PC-3 (cell line): Measurements from ENCODE around the gene IFIT3. TPM values are rescaled to one million over a fixed set of nuclear protein-coding genes. Genes with fewer than 3 reads are reported as not detected.

Experiments used
- ATAC-seq: fragments of 200-7000 bp; cut with Tn5 transposase; 2 replicates; pipeline ENCODE4 v1.9.1; 2020; ENCODE audit warnings: mild to moderate bottlenecking, moderate library complexity
- BruUV-seq: library from RNA; stranded (reverse); fragments of 400-500 nt; replicated peaks from 2 replicates; lab custom pipeline; 2021; lab: Mats Ljungman, UMichigan
- CTCF ChIA-PET: fragments of 300-600 bp; sonication (Branson Sonifier 250); formaldehyde crosslinking; loops from one replicate; lab custom pipeline; 2022; ENCODE audit warnings: antibody characterized with exemption; lab: Charles Lee
- POLR2A ChIA-PET: fragments of 300-600 bp; sonication (Branson Sonifier 250); formaldehyde crosslinking; loops from one replicate; lab custom pipeline; 2022; ENCODE audit warnings: antibody characterized with exemption; ENCODE audit not compliant: unreplicated experiment; lab: Charles Lee
- DNase-seq: peaks from one replicate; pipeline ENCODE4 v3.0.0-alpha.2; 2015
- H2AFZ ChIP-seq: fragments of 300-600 bp; sonication (generic); 2 replicates; pipeline ENCODE4 v1.6.0; 2016; ENCODE audit warnings: antibody characterized with exemption, low read length
- H3F3A ChIP-seq: fragments of 300-600 bp; sonication (generic); one replicate; pipeline ENCODE4 v1.6.0; 2017; ENCODE audit warnings: antibody characterized with exemption, low read length, control low read depth, mild to moderate bottlenecking; ENCODE audit not compliant: unreplicated experiment
- H3K27ac ChIP-seq: fragments of 300-600 bp; sonication (generic); 2 replicates; pipeline ENCODE4 v1.5.1; 2016; ENCODE audit warnings: mild to moderate bottlenecking, low read length
- H3K27me3 ChIP-seq: fragments of 300-600 bp; sonication (generic); 2 replicates; pipeline ENCODE4 v1.6.1; 2016; ENCODE audit warnings: low read length, mixed read lengths
- H3K36me3 ChIP-seq: fragments of 300-600 bp; sonication (generic); 2 replicates; pipeline ENCODE4 v1.6.1; 2016; ENCODE audit warnings: low read depth, mixed run types, low read length, mixed read lengths
- H3K4me1 ChIP-seq: fragments of 300-600 bp; sonication (generic); 2 replicates; pipeline ENCODE4 v1.5.1; 2016; ENCODE audit warnings: low read length; ENCODE audit not compliant: insufficient read depth
- H3K4me2 ChIP-seq: fragments of 300-600 bp; sonication (generic); 2 replicates; pipeline ENCODE4 v1.6.0; 2016; ENCODE audit warnings: low read length
- H3K4me3 ChIP-seq: fragments of 300-600 bp; sonication (generic); 2 replicates; pipeline ENCODE4 v1.5.1; 2016; ENCODE audit warnings: mild to moderate bottlenecking, low read length, mixed read lengths
- H3K79me2 ChIP-seq: fragments of 300-600 bp; sonication (generic); 2 replicates; pipeline ENCODE4 v1.6.1; 2017; ENCODE audit warnings: low read length, mixed read lengths
- H3K9ac ChIP-seq: fragments of 300-600 bp; sonication (generic); 2 replicates; pipeline ENCODE4 v1.6.0; 2016; ENCODE audit warnings: mild to moderate bottlenecking, low read length
- H3K9me2 ChIP-seq: fragments of 300-600 bp; sonication (generic); replicated peaks from 2 replicates; pipeline ENCODE4 v1.6.1; 2016; ENCODE audit warnings: mixed run types, low read length, mixed read lengths
- H3K9me3 ChIP-seq: fragments of 300-600 bp; sonication (generic); 2 replicates; pipeline ENCODE4 v1.6.1; 2016; ENCODE audit warnings: low read length, mixed read lengths
- H4K20me1 ChIP-seq: fragments of 300-600 bp; sonication (generic); 2 replicates; pipeline ENCODE4 v1.6.1; 2016; ENCODE audit warnings: low read length, mixed read lengths
- EZH2 ChIP-seq: fragments of 300-600 bp; sonication (generic); IDR thresholded peaks from one replicate; pipeline ENCODE4 v1.6.1; 2017; ENCODE audit warnings: antibody characterized with exemption, mild to moderate bottlenecking, low read length; ENCODE audit not compliant: unreplicated experiment
- EZH2phosphoT487 ChIP-seq: fragments of 300-600 bp; sonication (generic); IDR thresholded peaks from 2 replicates; pipeline ENCODE4 v1.6.1; 2018; ENCODE audit warnings: mild to moderate bottlenecking, antibody characterized with exemption, low read length, borderline replicate concordance
- intact Hi-C: fragments of 100-400 bp; cut with micrococcal nuclease; formaldehyde crosslinking; loops from 2 replicates; pipeline ENCODE4 v1.9.0; 2023
- total RNA-seq: library from RNA; depleted of rRNA; stranded (reverse); fragments of >200 nt; gene quantifications from 2 replicates; pipeline ENCODE4 v1.2.3, GENCODE V29; 2014
- TF ChIP-seq, protein P1 (sequence below): fragments of 300-600 bp; sonication (generic); conservative IDR thresholded peaks from 2 replicates; pipeline ENCODE4 v1.5.1; 2017; ENCODE audit warnings: antibody characterized with exemption, low read depth, mild to moderate bottlenecking, low read length

Gene IFIT3
- total RNA-seq, 1 experiment from 2014 or later, result 5.0 TPM

GRCh38 chr10:89302625-89303024 lies 25.2 kb upstream of the IFIT3 start:
- ChIA-PET CTCF (no interaction called here), POLR2A (interaction anchor here (0.6 to 1.2 kb wide), 4 partner anchors 20 to 241 kb away, joined by 3 to 13 read pairs (median 9); partner anchors contain the start of gene IFIT3)
- TF ChIP-seq EZH2 (no peak), EZH2phosphoT487 (no peak)
- TF ChIP-seq, protein P1, sequence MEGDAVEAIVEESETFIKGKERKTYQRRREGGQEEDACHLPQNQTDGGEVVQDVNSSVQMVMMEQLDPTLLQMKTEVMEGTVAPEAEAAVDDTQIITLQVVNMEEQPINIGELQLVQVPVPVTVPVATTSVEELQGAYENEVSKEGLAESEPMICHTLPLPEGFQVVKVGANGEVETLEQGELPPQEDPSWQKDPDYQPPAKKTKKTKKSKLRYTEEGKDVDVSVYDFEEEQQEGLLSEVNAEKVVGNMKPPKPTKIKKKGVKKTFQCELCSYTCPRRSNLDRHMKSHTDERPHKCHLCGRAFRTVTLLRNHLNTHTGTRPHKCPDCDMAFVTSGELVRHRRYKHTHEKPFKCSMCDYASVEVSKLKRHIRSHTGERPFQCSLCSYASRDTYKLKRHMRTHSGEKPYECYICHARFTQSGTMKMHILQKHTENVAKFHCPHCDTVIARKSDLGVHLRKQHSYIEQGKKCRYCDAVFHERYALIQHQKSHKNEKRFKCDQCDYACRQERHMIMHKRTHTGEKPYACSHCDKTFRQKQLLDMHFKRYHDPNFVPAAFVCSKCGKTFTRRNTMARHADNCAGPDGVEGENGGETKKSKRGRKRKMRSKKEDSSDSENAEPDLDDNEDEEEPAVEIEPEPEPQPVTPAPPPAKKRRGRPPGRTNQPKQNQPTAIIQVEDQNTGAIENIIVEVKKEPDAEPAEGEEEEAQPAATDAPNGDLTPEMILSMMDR, result no peak
- DNase-seq (peak; percentile 42), ATAC-seq (peak; percentile 52)
- no peaks in the 10 kb centered on the region for H3K27me3 ChIP-seq
- H3K36me3 ChIP-seq, result 0 out of 2 replicates have a peak, but pooled peaks cover 7% of the 10 kb centered on the region
- H4K20me1 ChIP-seq, result no peaks in the 10 kb centered on the region
- no TSS peak for BruUV-seq
- H3K9me2 ChIP-seq, result no peaks in the 10 kb centered on the region
- H2AFZ ChIP-seq, result peak overlapping the region; percentile 80
- peak overlapping the region; percentile 66 for H3K4me3 ChIP-seq
- H3K4me2 ChIP-seq, result peak overlapping the region; percentile 86
- H3K4me1 ChIP-seq, result peaks cover 30% of the 10 kb centered on the region
- intact Hi-C loops, result loop anchor here (1.0 to 5.0 kb wide), 2 partner anchors 40 to 85 kb away; no protein-coding TSS in a partner anchor
- no peaks in the 10 kb centered on the region for H3F3A ChIP-seq
- peaks cover 18% of the 10 kb centered on the region for H3K79me2 ChIP-seq
- H3K9me3 ChIP-seq, result no peaks in the 10 kb centered on the region
- peak overlapping the region; percentile 79 for H3K27ac ChIP-seq
- H3K9ac ChIP-seq, result peak overlapping the region; percentile 47

- POLR2A ChIA-PET, result interaction anchor here (0.6 to 1.1 kb wide), 2 partner anchors 20 to 240 kb away, joined by 3 to 7 read pairs; no protein-coding TSS in a partner anchor
- intact Hi-C loops, result loop anchor here (5.0 kb wide), 1 partner anchor 84 kb away; no protein-coding TSS in a partner anchor
- H3K79me2 ChIP-seq, result peaks cover 18% of the 10 kb centered on the region
- peak overlapping the region; percentile 47; the same call in 1 of the 2 replicates for H3K9ac ChIP-seq
- H4K20me1 ChIP-seq, result no peaks in the 10 kb centered on the region
- no TSS peak for BruUV-seq
- no peak for TF ChIP-seq EZH2
- no peak for TF ChIP-seq EZH2phosphoT487
- TF ChIP-seq, protein P1, result no peak
- H3K4me1 ChIP-seq, result peaks cover 30% of the 10 kb centered on the region
- H2AFZ ChIP-seq, result peak overlapping the region; percentile 80; the same call in 1 of the 2 replicates
- no peaks in the 10 kb centered on the region for H3K9me2 ChIP-seq
- H3K27me3 ChIP-seq, result no peaks in the 10 kb centered on the region
- DNase-seq (no peak), ATAC-seq (no peak)
- 0 out of 2 replicates have a peak, but pooled peaks cover 7% of the 10 kb centered on the region for H3K36me3 ChIP-seq
- H3K4me2 ChIP-seq, result peak overlapping the region; percentile 86
- no peaks in the 10 kb centered on the region for H3K9me3 ChIP-seq
- H3F3A ChIP-seq, result no peaks in the 10 kb centered on the region
- peak overlapping the region; percentile 66 for H3K4me3 ChIP-seq
- CTCF ChIA-PET, result no interaction called here
- H3K27ac ChIP-seq, result 0 out of 2 replicates have a peak overlapping the region, but pooled peaks have one; percentile 79
Measured at GRCh38 chr10:89303161-89303560, 24.6 kb upstream of the IFIT3 start.

DNA sequence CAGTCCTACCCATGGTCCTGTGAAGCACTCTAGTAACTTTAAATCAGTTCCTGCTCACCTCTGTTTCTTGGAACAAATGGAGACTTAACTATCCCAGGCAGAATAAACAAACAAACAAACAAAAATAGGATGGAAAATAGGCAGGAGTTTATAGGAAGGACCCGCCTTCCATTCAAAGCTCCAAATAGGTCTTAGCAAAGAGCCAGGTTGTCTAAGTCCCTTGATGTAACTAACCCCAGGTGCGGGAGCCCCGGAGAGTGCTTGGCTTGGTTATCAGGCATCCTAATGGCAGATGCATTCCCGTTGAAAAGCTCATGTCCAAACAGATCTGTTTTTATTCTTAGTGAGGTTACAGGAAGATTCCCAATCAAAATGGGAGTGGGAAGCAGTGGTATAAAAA lies 23.8 kb upstream of the IFIT3 start:
- Histone ChIP-seq H3K4me3 (peak overlapping the region; percentile 66), H3K9ac (no peak overlapping the region), H3K9me3 (no peaks in the 10 kb centered on the region), H3F3A (no peaks in the 10 kb centered on the region), H3K27ac (no peak overlapping the region), H3K4me2 (peak overlapping the region; percentile 86), H3K4me1 (peaks cover 30% of the 10 kb centered on the region), H4K20me1 (no peaks in the 10 kb centered on the region), H3K79me2 (peaks cover 18% of the 10 kb centered on the region), H2AFZ (no peak overlapping the region), H3K36me3 (0 out of 2 replicates have a peak, but pooled peaks cover 7% of the 10 kb centered on the region), H3K27me3 (no peaks in the 10 kb centered on the region), H3K9me2 (no peaks in the 10 kb centered on the region)
- TF ChIP-seq EZH2phosphoT487 (no peak), EZH2 (no peak)
- TF ChIP-seq, protein P1, result no peak
- CTCF ChIA-PET, result no interaction called here
- no peak for DNase-seq
- intact Hi-C loops, result loop anchor here (5.0 kb wide), 1 partner anchor 83 kb away; no protein-coding TSS in a partner anchor
- POLR2A ChIA-PET, result no interaction called here
- ATAC-seq, result no peak
- no TSS peak for BruUV-seq
